HuH-7.5 (cell line): ENCODE results near the gene COX20.
"Not testable (repeated sequence)": the region's sequence is repeated elsewhere in the genome, so short reads cannot be mapped to it uniquely, and the experiment has no call there.

ENCODE experiments used
- DNase-seq: peaks from one replicate; pipeline ENCODE4 v3.0.0; 2011; ENCODE audit warnings: low spot score

The COX20 gene, protein sequence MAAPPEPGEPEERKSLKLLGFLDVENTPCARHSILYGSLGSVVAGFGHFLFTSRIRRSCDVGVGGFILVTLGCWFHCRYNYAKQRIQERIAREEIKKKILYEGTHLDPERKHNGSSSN

DNA sequence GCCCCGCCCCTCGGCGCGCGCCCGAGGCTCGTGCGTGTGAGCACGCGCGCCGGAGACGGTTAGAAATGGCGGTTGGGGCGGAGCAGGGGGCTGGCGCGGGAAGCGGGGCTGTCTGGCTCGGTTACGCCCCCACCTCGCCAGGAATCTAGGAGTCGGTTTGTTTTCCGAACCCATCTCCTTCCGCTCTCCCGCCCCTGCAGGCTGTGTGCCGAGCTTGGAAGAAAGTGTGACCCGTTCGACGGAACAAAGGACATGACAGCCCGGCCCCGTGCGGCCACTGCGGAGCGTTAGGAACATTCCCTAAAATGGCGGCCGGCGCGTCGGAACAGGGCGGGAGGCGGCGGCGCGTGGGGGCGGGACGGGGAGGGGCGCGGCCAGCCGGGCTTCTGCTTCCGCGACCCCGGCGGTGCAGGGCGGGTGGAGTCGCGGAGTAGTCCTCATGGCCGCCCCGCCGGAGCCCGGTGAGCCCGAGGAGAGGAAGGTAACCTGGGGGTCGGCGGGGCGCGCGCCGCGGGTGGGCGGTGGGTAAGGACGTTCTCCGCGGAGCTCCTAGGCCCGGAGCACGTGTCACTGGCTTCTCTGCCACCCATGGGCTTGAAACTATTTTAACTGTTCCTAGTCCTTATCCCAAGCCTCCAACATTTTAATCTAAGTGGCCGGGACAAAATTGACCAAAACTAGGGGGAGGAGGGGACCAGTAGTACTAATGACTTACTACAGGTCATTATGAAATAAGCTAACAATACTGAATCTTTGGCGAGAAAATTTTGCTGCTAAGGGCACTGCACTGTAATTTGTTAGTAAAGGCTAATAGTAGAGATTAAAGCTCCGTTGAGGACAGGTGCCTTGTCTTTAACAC, at the start of gene COX20:
COX20 (plus strand) TSS at position 383 of the 859 bp plus-strand sequence; CDS start at position 440, 57 bp downstream.
- DNase-seq: no peak

DNA sequence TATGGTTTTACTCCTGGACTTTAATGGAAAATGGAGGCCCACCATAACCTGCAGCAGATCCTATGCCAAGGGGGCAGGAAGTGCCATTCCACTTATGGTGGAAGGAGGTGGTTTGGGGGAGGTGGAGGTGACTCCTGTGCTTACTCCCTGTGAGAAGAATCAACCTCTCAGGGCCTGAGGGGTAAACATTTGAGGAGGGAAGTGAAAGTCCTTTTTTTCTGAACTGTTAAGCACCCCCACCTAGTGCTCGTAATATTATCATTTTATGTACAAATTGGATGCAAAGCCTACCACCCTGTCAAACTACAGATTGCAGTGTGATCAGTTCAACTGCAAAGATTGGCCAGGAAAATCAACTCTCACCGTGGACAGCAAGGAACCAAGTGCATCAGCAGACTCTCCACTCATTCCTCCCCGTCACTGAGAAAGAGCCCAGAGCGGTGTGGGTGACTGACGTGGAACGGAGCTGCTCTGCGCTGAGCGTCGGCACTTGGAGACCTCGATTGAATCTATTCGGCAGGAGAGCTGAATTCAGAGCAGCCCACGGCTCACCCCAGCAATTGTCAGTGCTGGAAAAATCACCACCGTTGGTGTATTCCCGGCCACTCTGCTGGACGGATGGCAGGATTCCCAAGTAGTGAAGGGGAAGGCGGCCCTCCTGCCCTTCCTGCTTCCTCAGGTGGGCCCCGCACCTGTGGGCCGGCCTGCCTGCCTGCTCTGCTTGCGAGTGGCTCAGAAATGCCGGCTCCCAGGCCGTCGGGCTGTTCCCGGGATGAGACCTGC, 46.8 kb upstream of the COX20 start:
- DNase-seq: no peak

DNA sequence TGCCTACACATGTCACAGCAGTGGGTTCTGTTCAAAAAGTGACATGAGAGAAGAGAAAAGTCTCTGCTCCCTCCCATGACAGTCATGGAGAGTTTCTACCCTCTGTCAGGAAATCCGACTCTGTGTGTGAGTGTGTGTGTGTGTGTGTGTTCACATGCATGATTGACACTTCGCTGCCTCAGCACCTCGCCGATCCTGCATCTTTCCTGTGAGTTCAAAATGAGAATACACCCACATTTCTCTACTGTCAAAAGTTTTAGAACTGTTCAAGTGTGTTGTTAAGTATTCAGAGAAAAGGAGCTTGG, 46.2 kb upstream of the COX20 start:
- DNase-seq: no peak

DNA sequence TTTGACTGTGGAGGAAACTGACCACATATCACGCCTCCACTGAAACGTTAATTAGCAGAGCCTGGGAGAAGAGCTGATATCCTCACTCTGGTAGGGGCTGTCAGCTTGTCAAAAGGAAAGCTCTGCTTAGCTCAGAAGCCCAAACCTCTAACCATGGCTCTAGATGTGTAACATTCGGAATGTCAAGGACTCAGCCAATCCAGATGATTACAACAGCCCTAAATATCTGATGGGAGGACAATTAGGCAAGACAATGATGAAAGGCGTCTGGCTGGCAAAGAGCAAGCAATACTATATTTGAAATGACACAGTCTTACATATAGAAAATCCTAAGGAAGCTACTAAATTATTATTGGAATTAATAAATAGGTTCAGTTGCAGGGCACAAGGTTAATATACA, 45.7 kb upstream of the COX20 start:
- DNase-seq: no peak

DNA sequence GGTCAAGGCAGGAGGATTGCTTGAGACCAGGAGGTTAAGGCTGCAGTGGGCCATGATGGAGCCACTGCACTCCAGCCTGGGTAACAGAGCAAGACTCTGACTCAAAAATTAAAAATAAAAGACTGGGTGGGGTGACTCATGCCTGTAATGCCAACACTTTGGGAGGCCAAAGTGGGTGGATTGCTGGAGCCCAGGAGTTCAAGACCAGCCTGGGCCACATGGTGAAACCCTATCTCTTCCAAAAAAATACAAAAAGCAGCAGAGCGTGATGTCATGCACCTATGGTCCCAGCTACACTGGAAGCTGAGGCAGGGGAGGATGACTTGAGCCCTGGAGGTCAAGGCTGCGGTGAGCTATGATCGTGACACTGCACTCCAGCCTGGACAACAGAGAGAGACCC, 44.4 kb upstream of the COX20 start:
- DNase-seq: no peak

DNA sequence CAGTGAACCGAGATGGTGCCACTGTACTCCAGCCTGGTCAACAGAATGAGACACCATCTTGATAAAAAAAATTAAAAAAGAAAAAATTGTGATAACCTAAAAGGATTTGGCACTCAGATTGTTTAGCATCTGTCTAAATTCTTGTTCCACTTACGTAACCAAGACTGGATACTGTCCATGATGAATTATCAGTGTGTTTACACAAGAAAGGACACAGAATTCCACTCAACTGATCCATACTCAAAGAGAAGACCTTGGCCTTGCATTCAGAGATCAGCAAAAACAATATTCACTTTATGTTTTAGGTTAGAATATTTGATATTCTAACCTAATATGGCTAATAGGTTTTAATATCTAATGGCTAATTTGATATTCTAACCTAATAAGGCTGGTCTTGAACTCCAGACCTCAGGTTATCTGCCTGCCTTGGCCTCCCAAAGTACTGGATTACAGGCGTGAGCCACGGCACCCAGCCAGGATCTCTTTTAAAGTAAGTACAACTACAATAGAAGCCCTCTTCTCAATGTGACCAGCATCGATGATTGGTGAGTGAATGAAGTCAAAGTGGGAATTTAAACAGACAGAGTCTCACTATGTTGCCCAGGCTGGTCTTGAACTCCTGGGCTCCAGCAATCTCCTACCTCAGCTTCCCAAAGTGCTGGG, 43.1 kb upstream of the COX20 start:
- DNase-seq: no peak

DNA sequence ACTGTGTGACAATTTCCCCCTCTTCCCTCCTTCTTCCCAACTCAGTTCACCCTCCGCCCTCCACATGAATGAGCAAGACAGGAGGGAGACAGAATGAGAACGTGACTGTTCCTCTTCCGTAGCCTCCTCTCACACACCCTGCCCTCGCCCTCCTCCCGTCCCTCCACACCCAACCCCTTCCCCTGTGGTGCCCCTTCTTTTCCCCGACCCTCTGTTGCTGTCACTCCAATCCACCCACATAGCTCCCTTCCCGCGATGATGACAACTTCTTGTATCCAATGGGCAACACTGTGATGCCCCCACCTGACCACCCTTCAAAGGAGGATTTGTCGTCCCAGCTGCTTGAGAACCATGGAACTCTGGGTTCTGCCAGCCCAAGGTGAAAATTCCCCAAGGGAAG, 41.4 kb upstream of the COX20 start:
- no peak for DNase-seq

DNA sequence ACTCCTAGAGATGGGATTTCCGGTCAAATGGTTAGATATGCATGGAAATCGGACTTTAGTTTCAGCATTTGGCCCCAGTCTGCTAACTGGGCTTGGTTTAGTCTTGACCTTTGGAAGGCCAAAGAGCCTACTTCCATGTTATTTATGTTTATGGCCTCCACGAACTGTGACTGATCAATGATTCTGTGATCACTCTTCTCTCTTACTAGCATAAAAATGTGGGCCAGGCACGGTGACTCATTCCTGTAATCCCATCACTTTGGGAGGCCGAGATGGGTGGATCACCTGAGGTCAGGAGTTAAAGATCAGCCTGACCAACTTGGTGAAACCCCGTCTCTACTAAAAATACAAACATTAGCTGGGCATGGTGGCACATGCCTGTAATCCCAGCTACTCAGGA, 40.9 kb upstream of the COX20 start:
- not testable (repeated sequence) for DNase-seq

DNA sequence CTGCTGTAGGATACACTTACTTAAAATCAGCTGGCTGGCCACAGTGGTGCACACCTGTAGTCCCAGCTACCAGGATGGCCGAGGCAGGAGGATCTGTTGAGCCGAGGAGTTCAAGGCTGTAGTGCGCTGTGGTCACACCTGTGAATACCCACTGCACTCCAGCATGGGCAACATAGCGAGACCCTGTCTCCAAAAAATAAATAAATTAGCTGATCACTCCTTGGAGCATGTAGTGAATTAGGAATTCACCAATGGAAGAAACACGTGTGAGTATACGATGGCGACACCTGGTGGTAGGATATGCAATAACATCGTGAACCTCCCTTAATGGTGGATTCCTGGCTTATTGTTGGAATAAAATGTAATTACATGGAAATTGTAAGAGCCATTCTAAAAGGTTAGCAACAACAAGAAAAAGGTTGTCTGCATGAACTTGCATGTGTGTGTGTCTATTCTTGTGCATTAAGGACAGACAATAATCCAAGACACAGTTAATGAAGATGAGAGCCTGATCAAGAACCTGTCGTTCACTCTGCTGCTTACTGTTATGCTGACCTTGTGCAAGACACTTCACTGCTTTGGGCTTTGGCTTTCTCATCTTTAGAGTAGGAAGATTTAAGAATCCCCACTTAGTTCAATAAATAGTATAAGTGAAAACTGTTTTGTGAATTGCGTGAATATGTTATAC, 38.6 kb upstream of the COX20 start:
- peak; percentile 52 for DNase-seq

DNA sequence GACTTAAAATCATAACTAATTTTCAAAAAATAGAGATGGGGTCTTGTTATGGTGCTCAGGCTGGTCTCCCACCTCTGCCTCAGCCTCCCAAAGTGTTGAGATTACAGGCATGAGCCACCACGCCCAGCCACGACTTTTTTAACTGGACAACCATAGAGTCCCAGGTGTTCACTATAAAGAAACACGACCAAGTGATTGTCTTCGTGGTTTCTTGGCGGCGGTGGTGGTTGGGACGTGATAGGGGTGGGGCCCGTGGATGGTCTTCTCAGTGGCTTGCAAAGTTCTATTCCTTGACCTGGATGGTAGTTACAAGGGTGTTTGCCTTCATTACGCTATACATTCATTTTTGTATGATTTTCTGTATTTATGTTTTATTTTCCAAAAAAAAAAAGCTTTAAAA, 34.6 kb upstream of the COX20 start:
- DNase-seq: no peak

DNA sequence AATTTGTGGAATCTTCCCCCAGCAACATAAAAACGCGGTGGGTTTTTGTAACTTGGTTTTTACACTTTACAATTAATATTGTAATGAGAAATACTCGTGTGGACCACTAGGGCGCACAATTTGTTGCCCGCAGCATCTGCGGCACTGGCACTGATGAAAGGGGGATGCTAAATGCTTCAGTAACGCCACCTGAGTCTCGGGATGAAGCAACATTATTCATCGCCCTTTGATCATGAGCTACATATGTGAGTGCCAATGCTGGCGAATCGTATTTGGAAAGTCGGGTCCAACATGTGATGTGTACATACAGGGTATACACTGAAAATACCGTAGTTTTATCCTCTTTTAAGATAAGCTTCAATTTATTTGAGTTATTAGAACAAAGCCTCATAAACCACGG, 34.2 kb upstream of the COX20 start:
- DNase-seq: peak; percentile 59

DNA sequence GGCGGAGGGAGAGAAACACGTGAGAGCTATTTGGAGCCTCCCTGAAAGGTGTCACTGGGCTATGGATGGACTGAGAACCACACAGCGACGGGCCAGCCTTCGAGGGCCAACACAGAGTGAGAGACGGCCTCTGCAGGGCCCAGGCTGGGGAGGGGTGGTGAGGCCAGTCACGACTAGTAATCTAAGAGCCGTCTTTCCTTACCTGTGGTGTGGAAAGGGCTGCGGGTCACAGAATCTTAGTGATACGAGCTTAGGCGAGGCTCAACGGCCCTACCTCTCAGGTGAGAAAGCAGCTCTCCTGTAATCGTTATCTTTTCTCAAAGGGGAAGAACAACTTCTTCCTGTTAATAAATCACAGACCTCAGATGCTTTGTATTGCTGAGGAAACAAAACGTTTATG, 33.4 kb upstream of the COX20 start:
- DNase-seq: no peak

DNA sequence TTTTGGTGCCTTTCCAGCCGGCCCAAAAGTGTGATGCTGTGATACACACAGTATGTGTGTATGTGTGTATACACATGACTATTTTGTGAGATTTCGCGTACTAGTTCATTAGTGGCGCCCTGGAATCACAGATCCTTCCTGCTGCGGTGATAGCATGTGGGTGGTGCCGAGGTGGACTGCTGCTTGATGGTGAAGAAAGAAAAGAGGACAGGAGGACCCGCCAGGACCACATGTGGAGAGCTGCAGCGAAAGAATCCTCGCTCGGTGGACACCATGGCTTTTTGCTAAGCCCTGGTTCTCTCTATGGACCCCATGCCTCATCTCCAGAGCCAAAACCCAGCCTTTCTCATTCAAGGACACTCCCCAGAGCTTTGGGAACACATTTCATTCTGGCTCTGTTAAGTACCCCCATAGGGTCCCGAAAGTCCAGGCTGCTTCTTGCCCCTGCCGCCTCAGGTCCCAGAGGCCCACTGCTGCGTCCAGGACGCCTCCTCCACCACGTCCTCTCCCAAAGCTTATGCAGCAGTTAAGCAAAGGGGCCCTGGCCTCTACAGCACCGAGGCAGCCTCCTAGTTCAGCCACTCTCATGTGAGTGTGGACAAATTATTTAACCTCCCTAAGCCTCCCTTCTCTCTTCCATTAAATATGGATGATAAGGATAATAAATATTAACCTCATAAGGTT, 32.8 kb upstream of the COX20 start:
- DNase-seq: no peak

DNA sequence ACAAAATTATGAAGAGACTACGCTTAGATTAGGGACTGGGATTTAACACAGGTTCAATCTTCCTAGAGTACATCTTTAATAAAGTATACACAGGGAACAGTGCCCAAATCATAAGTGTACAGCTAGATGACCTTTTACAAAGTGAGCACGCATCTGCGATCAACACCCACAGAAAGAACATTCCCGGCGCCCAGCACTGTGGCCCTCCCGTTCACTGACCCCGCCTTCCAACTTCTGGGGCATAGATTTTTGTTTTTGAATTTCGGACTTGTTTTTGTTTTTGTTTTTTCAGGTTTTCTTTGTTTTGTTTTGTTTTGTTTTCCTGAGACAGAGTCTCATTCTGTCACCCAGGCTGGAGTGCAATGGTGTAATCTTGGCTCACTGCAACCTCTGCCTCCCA, 30.6 kb upstream of the COX20 start:
- DNase-seq: no peak

DNA sequence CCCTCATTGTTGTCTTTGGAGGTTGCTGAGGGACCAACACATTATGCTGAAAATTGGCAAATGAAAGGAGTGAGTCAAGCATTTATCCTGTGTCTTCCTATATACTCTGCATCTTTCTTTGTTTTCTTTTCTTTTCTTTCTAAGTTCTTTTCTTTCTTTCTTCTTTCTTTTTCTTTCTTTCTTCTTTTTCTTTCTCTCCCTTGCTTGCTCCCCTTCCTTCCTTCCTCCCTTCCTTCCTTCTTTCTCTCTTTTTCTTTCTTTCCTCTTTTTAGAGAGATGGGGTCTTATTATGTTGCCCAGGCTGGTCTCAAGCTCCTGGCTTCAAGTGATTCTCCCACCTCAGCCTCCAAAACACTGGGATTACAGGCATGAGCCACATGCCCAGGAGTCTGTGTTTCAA, 28.3 kb upstream of the COX20 start:
- no peak for DNase-seq

DNA sequence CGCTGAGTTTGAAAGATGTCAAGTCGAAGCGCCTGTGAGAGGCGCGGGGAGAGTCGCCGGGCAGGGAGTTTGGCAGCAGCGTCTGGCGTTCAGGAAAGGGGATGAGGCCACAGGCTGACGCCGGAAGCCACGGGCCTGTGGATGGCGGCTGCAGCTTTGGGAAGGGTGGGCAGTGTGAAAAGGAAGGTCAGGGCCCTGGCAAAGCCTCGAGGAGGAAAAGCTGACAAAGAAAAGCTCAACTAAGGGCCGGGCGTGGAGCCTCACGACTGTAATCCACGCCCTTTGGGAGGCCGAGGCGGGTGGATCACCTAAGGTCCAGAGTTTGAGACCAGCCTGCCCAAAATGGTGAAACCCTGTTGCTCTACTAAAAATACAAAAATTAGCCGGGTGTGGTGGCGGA, 25.2 kb upstream of the COX20 start:
- DNase-seq: no peak

DNA sequence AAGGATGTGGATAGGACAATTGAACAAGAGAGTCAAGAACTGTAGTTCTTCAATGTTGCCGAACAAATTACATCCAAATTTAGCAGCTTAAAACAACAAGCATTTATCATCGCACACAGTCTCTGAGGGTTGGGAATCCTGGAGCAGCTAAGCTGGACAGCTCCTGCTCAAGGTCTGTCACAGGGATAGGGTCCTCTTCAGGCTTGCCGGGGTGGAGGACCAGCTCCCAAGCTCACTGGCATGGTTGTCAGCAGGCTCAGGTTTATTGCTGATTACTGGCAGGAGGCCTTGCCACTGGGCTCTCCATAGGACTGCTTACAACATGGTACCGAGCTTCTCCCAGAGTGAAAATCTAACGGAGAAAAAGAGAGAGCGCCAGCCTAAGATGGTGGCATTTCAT, 22.1 kb upstream of the COX20 start:
- DNase-seq: no peak

DNA sequence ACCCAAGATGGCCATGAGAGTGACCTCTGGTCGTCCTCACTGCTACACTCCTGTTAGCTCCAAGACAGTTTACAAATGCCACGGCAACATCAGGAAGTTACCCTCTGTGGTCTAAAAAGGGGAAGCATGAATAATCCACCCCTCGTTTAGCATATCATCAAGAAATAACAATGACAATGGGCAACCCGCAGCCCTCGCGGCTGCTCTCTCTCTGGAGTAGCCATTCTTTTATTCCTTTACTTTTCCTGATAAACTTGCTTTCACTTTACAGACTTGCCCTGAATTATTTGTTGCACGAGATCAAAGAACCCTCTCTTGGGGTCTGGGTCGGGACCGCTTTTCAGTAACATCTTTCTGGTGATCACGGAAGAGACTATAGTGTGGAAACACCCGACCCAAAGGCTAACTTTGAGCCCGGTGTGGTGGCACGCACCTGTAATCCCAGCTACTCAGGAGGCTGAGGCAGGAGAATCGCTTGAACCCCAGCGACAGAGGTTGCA, 19.8 kb upstream of the COX20 start:
- DNase-seq: no peak

DNA sequence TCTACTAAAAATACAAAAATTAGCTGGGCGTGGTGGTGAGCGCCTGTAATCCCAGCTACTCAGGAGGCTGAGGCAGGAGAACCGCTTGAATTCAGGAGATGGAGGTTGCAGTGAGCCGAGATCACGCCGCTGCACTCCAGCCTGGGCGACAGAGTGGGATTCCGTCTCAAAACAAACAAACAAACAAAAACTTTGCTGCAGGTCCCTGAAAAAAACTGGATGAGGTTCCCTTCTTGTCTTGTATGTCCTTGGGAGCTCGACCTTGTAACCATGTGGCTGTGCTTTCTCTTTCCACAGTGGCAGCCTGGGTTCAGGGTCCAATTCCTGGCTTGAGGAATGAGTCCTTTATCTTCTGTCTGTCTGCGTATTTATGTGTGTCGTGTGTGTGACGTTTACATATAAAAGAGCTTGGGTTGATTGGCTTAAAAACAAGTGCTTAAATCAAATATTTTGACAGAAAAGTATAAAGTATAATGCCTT, 18.0 kb upstream of the COX20 start:
- no peak for DNase-seq

DNA sequence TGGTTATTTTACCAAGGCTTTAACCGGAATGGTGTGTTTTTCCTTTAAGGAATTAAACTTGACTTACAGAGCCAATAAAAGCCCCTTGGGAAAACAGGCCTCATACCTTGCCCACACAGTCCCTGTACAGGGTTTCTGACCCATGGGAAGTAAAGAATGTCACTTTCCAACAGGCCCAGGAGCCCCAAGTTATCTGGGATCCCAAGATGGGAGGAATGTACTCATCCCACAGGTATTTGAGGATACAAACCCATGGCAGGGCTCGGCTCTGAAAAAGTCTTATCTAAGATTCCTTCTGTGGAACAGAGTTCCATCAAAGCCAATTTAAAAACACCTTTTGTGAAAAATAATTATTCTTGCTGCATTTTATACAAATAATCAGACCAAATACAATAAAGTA, 15.3 kb upstream of the COX20 start:
- no peak for DNase-seq

DNA sequence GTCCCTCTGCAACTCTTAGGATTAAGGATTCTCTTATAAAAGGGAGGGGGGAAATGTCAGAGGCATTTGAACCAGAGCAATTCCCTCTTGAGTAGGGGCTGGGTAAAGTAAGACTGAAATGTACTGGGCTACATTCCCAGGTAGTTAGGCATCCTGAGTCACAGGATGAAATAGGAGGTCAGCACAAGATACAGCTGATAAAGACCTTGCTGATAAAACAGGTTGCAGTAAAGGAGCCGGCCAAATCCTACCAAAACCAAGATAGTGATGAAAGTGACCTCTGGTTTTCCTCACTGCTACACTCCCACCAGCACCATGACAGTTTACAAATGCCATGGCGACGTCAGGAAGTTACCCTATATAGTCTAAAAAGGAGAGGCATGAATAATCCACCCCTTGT, 14.3 kb upstream of the COX20 start:
- no peak for DNase-seq
